SH-SY5Y (cell line): ENCODE results near the gene VIPAS39.

Experiments
- GATA2 ChIP-seq: IDR thresholded peaks from 2 replicates; pipeline ENCODE4 v1.6.1; 2011; ENCODE audit warnings: mild to moderate bottlenecking, low read depth, low read length
- GATA3 ChIP-seq: IDR thresholded peaks from 2 replicates; pipeline ENCODE4 v1.6.1; 2011; ENCODE audit warnings: low read depth, mild to moderate bottlenecking, low read length, moderate library complexity

GRCh38 chr14:77457115-77457521, 283 bp downstream of the VIPAS39 start:
- no peak for TF ChIP-seq GATA3
- no peak for TF ChIP-seq GATA2
